SK-N-MC (cell line): ENCODE results near the gene TYMS.

Experiments used
- EZH2 ChIP-seq: fragments of 200-600 bp; sonication (generic); IDR thresholded peaks from one replicate; pipeline ENCODE4 v1.6.1; 2017; ENCODE audit warnings: antibody characterized with exemption
- FOXP2 ChIP-seq: optimal IDR thresholded peaks from 2 replicates; pipeline ENCODE3; 2011; ENCODE audit warnings: mild to moderate bottlenecking, moderate library complexity; ENCODE audit not compliant: insufficient read depth; ENCODE audit errors: extremely low read length, control extremely low read depth
- POLR2AphosphoS5 ChIP-seq: IDR thresholded peaks from 2 replicates; pipeline ENCODE4 v1.6.1; 2012; ENCODE audit warnings: mild to moderate bottlenecking, low read depth, low read length, borderline replicate concordance

DNA sequence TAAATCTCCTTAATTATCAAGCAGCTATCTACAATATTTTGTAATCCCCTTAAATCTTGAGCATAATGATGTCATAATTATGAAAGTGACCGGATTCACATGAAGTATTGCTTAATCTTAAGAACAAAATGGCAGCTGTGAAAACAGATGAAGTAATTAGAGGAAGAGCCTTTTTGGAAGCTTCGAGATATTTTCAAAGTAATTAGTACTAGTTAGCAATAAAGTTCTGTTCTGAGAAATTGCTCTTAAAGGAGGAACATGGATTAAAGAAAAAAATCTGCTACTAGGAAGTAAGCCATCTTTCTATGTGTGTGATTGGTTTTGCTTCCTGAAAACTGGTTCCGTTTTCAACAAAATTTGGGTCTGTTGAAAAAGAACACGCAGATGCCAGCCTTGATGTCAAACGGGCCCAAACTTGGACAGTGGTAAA is 42.3 kb upstream of the TYMS start:
- TF ChIP-seq EZH2 (no peak), POLR2AphosphoS5 (no peak), FOXP2 (no peak)
